H9 (cell line): ENCODE results near the gene MRPL40. TPM values are rescaled to one million over a fixed set of nuclear protein-coding genes. Genes with fewer than 3 reads are reported as not detected.
"Not testable (repeated sequence)": the region's sequence is repeated elsewhere in the genome, so short reads cannot be mapped to it uniquely, and the experiment has no call there.

Experiments used
- DNase-seq: peaks from one replicate; pipeline ENCODE4 v3.0.0-alpha.2; 2017
- H2AFZ ChIP-seq: one replicate; pipeline ENCODE4 v1.6.1; 2013; ENCODE audit warnings: mild to moderate bottlenecking, low read length, control low read depth, moderate library complexity
- H2AK5ac ChIP-seq: 2 replicates; pipeline ENCODE4 v1.6.1; 2013; ENCODE audit warnings: low read length, control low read depth, mixed read lengths; ENCODE audit not compliant: insufficient read length
- H2BK120ac ChIP-seq: one replicate; pipeline ENCODE4 v1.6.1; 2013; ENCODE audit warnings: low read depth, mild to moderate bottlenecking, low read length, control low read depth, inconsistent platforms; ENCODE audit not compliant: poor library complexity, severe bottlenecking
- H2BK12ac ChIP-seq: 2 replicates; pipeline ENCODE4 v1.6.1; 2013; ENCODE audit warnings: low read length, control low read depth, mixed read lengths, low read depth; ENCODE audit not compliant: insufficient read length
- H2BK15ac ChIP-seq: 2 replicates; pipeline ENCODE4 v1.6.1; 2013; ENCODE audit warnings: low read depth, low read length, control low read depth
- H2BK20ac ChIP-seq: one replicate; pipeline ENCODE4 v1.6.1; 2013; ENCODE audit warnings: low read depth, mild to moderate bottlenecking, low read length, control low read depth, inconsistent platforms; ENCODE audit not compliant: poor library complexity, severe bottlenecking
- H2BK5ac ChIP-seq: 2 replicates; pipeline ENCODE4 v1.6.1; 2013; ENCODE audit warnings: low read length, control low read depth, mixed read lengths; ENCODE audit not compliant: insufficient read length
- H3K14ac ChIP-seq: 2 replicates; pipeline ENCODE4 v1.6.1; 2013; ENCODE audit warnings: low read length, control low read depth; ENCODE audit not compliant: insufficient read depth
- H3K18ac ChIP-seq: 2 replicates; pipeline ENCODE4 v1.6.1; 2013; ENCODE audit warnings: low read depth, mild to moderate bottlenecking, mixed read lengths, low read length, control low read depth; ENCODE audit not compliant: insufficient read length
- H3K23ac ChIP-seq: 2 replicates; pipeline ENCODE4 v1.6.1; 2013; ENCODE audit warnings: low read length, control low read depth, mixed read lengths, low read depth; ENCODE audit not compliant: insufficient read length
- H3K23me2 ChIP-seq: 2 replicates; pipeline ENCODE4 v1.6.1; 2013; ENCODE audit warnings: low read depth, mild to moderate bottlenecking, mixed read lengths, low read length, control low read depth; ENCODE audit not compliant: insufficient read length, poor library complexity, severe bottlenecking
- H3K27ac ChIP-seq: 2 replicates; pipeline ENCODE4 v1.5.1; 2013; ENCODE audit warnings: low read length, control low read depth, mixed read lengths, low read depth; ENCODE audit not compliant: insufficient read length
- H3K27me3 ChIP-seq: 2 replicates; pipeline ENCODE4 v1.6.1; 2013; ENCODE audit warnings: low read length, control low read depth, inconsistent platforms; ENCODE audit not compliant: insufficient read depth
- H3K4ac ChIP-seq: 2 replicates; pipeline ENCODE4 v1.6.1; 2013; ENCODE audit warnings: low read depth, mild to moderate bottlenecking, control low read depth, inconsistent platforms, low read length, moderate library complexity
- H3K4me1 ChIP-seq: 2 replicates; pipeline ENCODE4 v1.6.1; 2013; ENCODE audit warnings: low read length, control low read depth, inconsistent platforms; ENCODE audit not compliant: insufficient read depth
- H3K4me2 ChIP-seq: 2 replicates; pipeline ENCODE4 v1.6.1; 2013; ENCODE audit warnings: low read length, control low read depth, mixed read lengths; ENCODE audit not compliant: insufficient read length, insufficient read depth
- H3K56ac ChIP-seq: 2 replicates; pipeline ENCODE4 v1.6.1; 2013; ENCODE audit warnings: low read depth, mild to moderate bottlenecking, mixed read lengths, low read length, control low read depth; ENCODE audit not compliant: insufficient read length
- H3K79me1 ChIP-seq: 2 replicates; pipeline ENCODE4 v1.6.1; 2013; ENCODE audit warnings: low read depth, mild to moderate bottlenecking, moderate library complexity, low read length, control low read depth, inconsistent platforms; ENCODE audit not compliant: insufficient read depth, poor library complexity, severe bottlenecking
- H3K79me2 ChIP-seq: 2 replicates; pipeline ENCODE4 v1.6.1; 2013; ENCODE audit warnings: low read length, control low read depth, inconsistent platforms; ENCODE audit not compliant: insufficient read depth
- H3K9ac ChIP-seq: 2 replicates; pipeline ENCODE4 v1.6.1; 2013; ENCODE audit warnings: low read length, control low read depth, mixed read lengths; ENCODE audit not compliant: insufficient read length; ENCODE audit errors: extremely low read depth
- H3K9me3 ChIP-seq: one replicate; pipeline ENCODE4 v1.6.1; 2013; ENCODE audit warnings: low read depth, low read length, inconsistent platforms; ENCODE audit not compliant: control insufficient read depth
- H3T11ph ChIP-seq: one replicate; pipeline ENCODE4 v1.6.1; 2013; ENCODE audit warnings: mild to moderate bottlenecking, low read length, control low read depth, inconsistent platforms
- H4K20me1 ChIP-seq: one replicate; pipeline ENCODE4 v1.6.1; 2013; ENCODE audit not compliant: control insufficient read depth, insufficient read length, insufficient read depth
- H4K5ac ChIP-seq: 2 replicates; pipeline ENCODE4 v1.6.1; 2013; ENCODE audit warnings: low read depth, mild to moderate bottlenecking, mixed read lengths, low read length, control low read depth; ENCODE audit not compliant: insufficient read length
- H4K8ac ChIP-seq: replicated peaks from 2 replicates; pipeline ENCODE4 v1.6.1; 2013; ENCODE audit warnings: low read length, control low read depth, mixed read lengths, low read depth; ENCODE audit not compliant: insufficient read length
- H4K91ac ChIP-seq: 2 replicates; pipeline ENCODE4 v1.6.1; 2013; ENCODE audit warnings: low read depth, mild to moderate bottlenecking, moderate library complexity, mixed read lengths, low read length, control low read depth; ENCODE audit not compliant: insufficient read length
- H3K27ac Mint-ChIP-seq, 3 experiments: 2 replicates in 2 of 3; 3 replicates in 1 of 3; pipeline ENCODE4 v1.8.0; 2020 to 2021; ENCODE audit warnings: mixed read lengths in 3 of 3, mild to moderate bottlenecking in 1 of 3, moderate library complexity in 1 of 3
- H3K27me3 Mint-ChIP-seq: 2 replicates; pipeline ENCODE4 v1.8.0; 2021; ENCODE audit warnings: low read depth, mild to moderate bottlenecking, moderate library complexity, mixed read lengths
- H3K36me3 Mint-ChIP-seq, 3 experiments: 2 replicates in 2 of 3; 3 replicates in 1 of 3; pipeline ENCODE4 v1.8.0; 2020 to 2021; ENCODE audit warnings: low read depth in 3 of 3, mixed read lengths in 3 of 3; ENCODE audit not compliant: insufficient read depth in 1 of 3
- H3K4me1 Mint-ChIP-seq, 2 experiments: 2 replicates each; pipeline ENCODE4 v1.8.0; 2020; ENCODE audit warnings: mixed read lengths in 2 of 2
- H3K4me3 Mint-ChIP-seq, 2 experiments: 2 replicates in 1 of 2; 3 replicates in 1 of 2; pipeline ENCODE4 v1.8.0; 2020 to 2021; ENCODE audit warnings: mild to moderate bottlenecking in 2 of 2, mixed read lengths in 2 of 2, moderate library complexity in 1 of 2
- H3K9me3 Mint-ChIP-seq, 2 experiments: 2 replicates in 1 of 2; 3 replicates in 1 of 2; pipeline ENCODE4 v1.8.0; 2020; ENCODE audit warnings: mild to moderate bottlenecking in 2 of 2, mixed read lengths in 2 of 2, moderate library complexity in 1 of 2
- WGBS: extraction: QIAGEN DNeasy Blood & Tissue Kit; methylation state at CpG from one replicate; pipeline ENCODE4 v1.1.7; 2013; ENCODE audit warnings: missing lambda C conversion rate, low lambda C conversion rate, mixed read lengths; ENCODE audit not compliant: insufficient read length; ENCODE audit errors: extremely low coverage; 5-methylcytosine and 5-hydroxymethylcytosine counted together
- total RNA-seq: library from RNA; stranded (reverse); gene quantifications from 2 replicates; pipeline ENCODE4 v1.2.1, GENCODE V29; 2021

Gene MRPL40
- total RNA-seq, 1 experiment from 2014 or later: 15.2 TPM

GRCh38 chr22:19436444-19437161 lies 4.3 kb downstream of the MRPL40 start:
- H2BK20ac ChIP-seq, H3K23me2 ChIP-seq, H3K9ac ChIP-seq, H3T11ph ChIP-seq, H3K4ac ChIP-seq, H3K4me3 Mint-ChIP-seq, H3K56ac ChIP-seq, H4K20me1 ChIP-seq, H3K4me2 ChIP-seq, H2BK120ac ChIP-seq, H3K14ac ChIP-seq, H3K18ac ChIP-seq, H3K27me3 ChIP-seq, H3K79me1 ChIP-seq, H3K79me2 ChIP-seq, H3K9me3 Mint-ChIP-seq, H2BK12ac ChIP-seq, H3K23ac ChIP-seq, H4K5ac ChIP-seq, H2AFZ ChIP-seq, H2BK5ac ChIP-seq, H4K91ac ChIP-seq, H3K27ac ChIP-seq, H4K8ac ChIP-seq, H2AK5ac ChIP-seq, H3K4me1 ChIP-seq, H3K9me3 ChIP-seq, H3K4me1 Mint-ChIP-seq, DNase-seq, H2BK15ac ChIP-seq, H3K27me3 Mint-ChIP-seq: not testable (repeated sequence)
- H3K36me3 Mint-ChIP-seq: peaks cover 5 to 18% (median 9%) of the 10 kb centered on the region in 3 experiments; a peak in 6 of 7 replicates
- H3K27ac Mint-ChIP-seq: peak overlapping the region in 2 of 3 experiments; percentile 18 to 84; a peak in 1 of 7 replicates
- no CpG with 5 or more reads among the region's 9 CpGs for WGBS
